GM23338 (cell line): ENCODE data around the gene ZNF775. TPM values are rescaled to one million over a fixed set of nuclear protein-coding genes. Genes with fewer than 3 reads are reported as not detected.
A peak's percentile ranks its signal among the peaks of the same experiment; 100 is the strongest.

Experiments
- ATAC-seq: fragments of 200-7000 bp; cut with Tn5 transposase; 3 replicates; pipeline ENCODE4 v1.9.1; 2020
- DNase-seq: peaks from one replicate; pipeline ENCODE4 v3.0.0-alpha.2; 2015; ENCODE audit warnings: low spot score
- H2AFZ ChIP-seq: fragments of 200-600 bp; sonication (generic); 2 replicates; pipeline ENCODE4 v1.8.0; 2016; ENCODE audit warnings: antibody characterized with exemption, mild to moderate bottlenecking, moderate library complexity
- H3F3A ChIP-seq: fragments of 200-600 bp; sonication (generic); replicated peaks from 2 replicates; pipeline ENCODE4 v1.8.0; 2017; ENCODE audit warnings: antibody characterized with exemption, mixed run types, low read depth
- H3K27ac ChIP-seq: fragments of 200-600 bp; sonication (generic); 2 replicates; pipeline ENCODE4 v1.6.1; 2016; ENCODE audit warnings: low read depth
- H3K27me3 ChIP-seq: fragments of 200-600 bp; sonication (generic); 2 replicates; pipeline ENCODE4 v1.8.0; 2016; ENCODE audit warnings: mild to moderate bottlenecking, mixed run types, moderate library complexity; ENCODE audit not compliant: insufficient read depth
- H3K36me3 ChIP-seq: fragments of 200-600 bp; sonication (generic); 2 replicates; pipeline ENCODE4 v1.8.0; 2016; ENCODE audit warnings: mild to moderate bottlenecking; ENCODE audit not compliant: insufficient read depth
- H3K4me1 ChIP-seq: fragments of 200-600 bp; sonication (generic); 2 replicates; pipeline ENCODE4 v1.8.0; 2016; ENCODE audit warnings: mild to moderate bottlenecking, moderate library complexity; ENCODE audit not compliant: insufficient read depth
- H3K4me2 ChIP-seq: fragments of 200-600 bp; sonication (generic); 2 replicates; pipeline ENCODE4 v1.7.1; 2017; ENCODE audit warnings: mixed run types
- H3K4me3 ChIP-seq: fragments of 200-600 bp; sonication (generic); 2 replicates; pipeline ENCODE4 v1.6.1; 2016; ENCODE audit warnings: mixed run types
- H3K79me2 ChIP-seq: fragments of 200-600 bp; sonication (generic); replicated peaks from 2 replicates; pipeline ENCODE4 v1.8.0; 2017; ENCODE audit warnings: mild to moderate bottlenecking; ENCODE audit not compliant: insufficient read depth
- H3K9me2 ChIP-seq: fragments of 200-600 bp; sonication (generic); 2 replicates; pipeline ENCODE4 v1.8.0; 2017; ENCODE audit not compliant: insufficient read depth
- H4K20me1 ChIP-seq: fragments of 200-600 bp; sonication (generic); replicated peaks from 2 replicates; pipeline ENCODE4 v1.8.0; 2017; ENCODE audit warnings: mild to moderate bottlenecking; ENCODE audit not compliant: insufficient read depth
- H3K27ac Mint-ChIP-seq: 2 replicates; pipeline ENCODE4 v1.8.0; 2020; ENCODE audit warnings: inconsistent platforms, mild to moderate bottlenecking, moderate library complexity, mixed read lengths
- H3K27me3 Mint-ChIP-seq: 3 replicates; pipeline ENCODE4 v1.8.0; 2022; ENCODE audit warnings: low read depth, mild to moderate bottlenecking, moderate library complexity, mixed read lengths, inconsistent platforms; ENCODE audit not compliant: insufficient read depth, poor library complexity
- H3K36me3 Mint-ChIP-seq: 3 replicates; pipeline ENCODE4 v1.8.0; 2021; ENCODE audit warnings: low read depth, mild to moderate bottlenecking, inconsistent platforms, moderate library complexity, mixed read lengths
- H3K4me1 Mint-ChIP-seq: 3 replicates; pipeline ENCODE4 v1.8.0; 2020; ENCODE audit warnings: mild to moderate bottlenecking, inconsistent platforms, mixed read lengths
- H3K4me3 Mint-ChIP-seq: 3 replicates; pipeline ENCODE4 v1.8.0; 2021; ENCODE audit warnings: moderate library complexity, mild to moderate bottlenecking, inconsistent platforms, mixed read lengths
- H3K9me3 Mint-ChIP-seq: 3 replicates; pipeline ENCODE4 v1.8.0; 2020; ENCODE audit warnings: moderate library complexity, mild to moderate bottlenecking, inconsistent platforms, mixed read lengths
- CREB1 ChIP-seq: fragments of 250-450 bp; sonication (Bioruptor Pico); IDR thresholded peaks from 2 replicates; pipeline ENCODE4 v1.5.0; 2020; ENCODE audit warnings: low read depth, mild to moderate bottlenecking, moderate library complexity
- EZH2 ChIP-seq: fragments of 200-600 bp; sonication (generic); IDR thresholded peaks from one replicate; pipeline ENCODE4 v1.8.0; 2017; ENCODE audit warnings: antibody characterized with exemption, mild to moderate bottlenecking, low read depth; ENCODE audit not compliant: unreplicated experiment
- EZH2phosphoT487 ChIP-seq: fragments of 200-600 bp; sonication (generic); IDR thresholded peaks from one replicate; pipeline ENCODE4 v1.8.1; 2018; ENCODE audit warnings: antibody characterized with exemption; ENCODE audit not compliant: unreplicated experiment
- JUNB ChIP-seq: IDR thresholded peaks from one replicate; pipeline ENCODE4 v1.6.1; 2016; ENCODE audit warnings: antibody characterized with exemption; ENCODE audit not compliant: unreplicated experiment
- NANOG ChIP-seq: IDR thresholded peaks from 2 replicates; pipeline ENCODE4 v1.6.1; 2016; ENCODE audit warnings: antibody characterized with exemption, borderline replicate concordance
- POLR2AphosphoS5 ChIP-seq: IDR thresholded peaks from 2 replicates; pipeline ENCODE4 v1.6.1; 2016; ENCODE audit warnings: antibody characterized with exemption, low read depth
- STAT1 ChIP-seq: IDR thresholded peaks from one replicate; pipeline ENCODE4 v1.6.1; 2016; ENCODE audit warnings: antibody characterized with exemption; ENCODE audit not compliant: unreplicated experiment
- ZNF114 ChIP-seq: fragments of 250-450 bp; sonication (Bioruptor Pico); IDR thresholded peaks from 2 replicates; pipeline ENCODE4 v1.5.0; 2020; ENCODE audit warnings: mild to moderate bottlenecking, moderate library complexity
- ZNF331 ChIP-seq: fragments of 250-450 bp; sonication (Bioruptor Pico); IDR thresholded peaks from 2 replicates; pipeline ENCODE4 v1.5.0; 2020; ENCODE audit warnings: low read depth, mild to moderate bottlenecking, moderate library complexity
- polyA plus RNA-seq: library from polyadenylated mRNA; unstranded; fragments of >200 nt; fragmentation: Nextera tagmentation; extraction: Ambion mirVana; gene quantifications from 2 replicates; pipeline ENCODE4 v1.2.1, GENCODE V29; 2016
- total RNA-seq: library from RNA; depleted of rRNA; stranded (reverse); fragments of >200 nt; shearing (Covaris generic); gene quantifications from 2 replicates; pipeline ENCODE4 v1.2.3, GENCODE V29; 2014
- TF ChIP-seq, protein P1 (sequence below): IDR thresholded peaks from 2 replicates; pipeline ENCODE4 v1.6.1; 2016; ENCODE audit warnings: antibody characterized with exemption
- TF ChIP-seq, protein P2 (sequence below), 2 experiments: fragments of 200-600 bp in 1 of 2; sonication (generic) in 1 of 2; conservative IDR thresholded peaks; 2 replicates each; pipeline versions ENCODE4 v1.5.1 to v1.6.1; 2016 to 2017; ENCODE audit warnings: antibody characterized with exemption in 2 of 2, low read depth in 2 of 2, mild to moderate bottlenecking in 2 of 2, moderate library complexity in 1 of 2

The ZNF775 gene
- total and polyA plus RNA-seq, 2 experiments from 2014 or later = 4.5 to 38.2 TPM

DNA sequence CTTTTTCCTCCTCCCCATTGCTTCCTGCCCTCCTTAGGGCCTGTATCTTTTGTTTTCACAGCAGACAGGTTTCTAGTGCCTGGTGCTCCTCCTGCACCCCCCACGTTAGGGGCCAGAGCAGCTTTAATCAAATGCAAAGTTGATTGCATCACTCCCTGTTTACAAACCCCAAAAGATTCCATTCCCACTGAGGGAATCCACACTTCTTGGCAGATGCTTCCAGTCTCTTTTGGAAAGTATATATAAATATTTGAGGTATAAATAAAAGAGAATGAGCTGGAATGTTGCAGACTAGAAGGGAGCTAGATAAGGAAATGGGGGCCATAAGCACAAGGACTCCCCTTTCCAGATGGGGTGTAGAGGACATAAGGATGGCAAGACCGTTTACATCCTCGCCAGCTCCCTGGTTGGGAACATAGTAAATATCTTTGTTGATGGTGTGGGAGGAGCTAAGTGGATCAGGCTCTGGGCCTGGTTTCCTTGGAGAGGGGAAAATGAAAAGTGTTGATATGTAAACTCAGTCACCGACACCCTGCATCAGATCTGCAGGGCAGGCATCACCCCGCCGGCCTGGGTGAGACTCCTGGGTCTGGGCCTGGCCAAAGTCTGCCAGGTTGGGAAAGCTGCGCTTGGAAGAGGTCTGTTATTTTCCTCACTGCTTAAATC lies 43.9 kb upstream of the ZNF775 start:
- H3K4me3 ChIP-seq = peak overlapping the region; percentile 5; the same call in 1 of the 2 replicates
- H3K9me2 ChIP-seq = no peaks in the 10 kb centered on the region
- H3K4me1 ChIP-seq = peaks cover 39% of the 10 kb centered on the region
- H3K27me3 Mint-ChIP-seq = peaks cover 25% of the 10 kb centered on the region
- no peaks in the 10 kb centered on the region for H3K27me3 ChIP-seq
- H3K27ac Mint-ChIP-seq = peak overlapping the region; percentile 96
- no peaks in the 10 kb centered on the region; the same call in 1 of the 2 replicates for H4K20me1 ChIP-seq
- DNase-seq = peak; percentile 88
- H3K36me3 ChIP-seq = peaks cover 10% of the 10 kb centered on the region
- peaks cover 69% of the 10 kb centered on the region for H3K4me1 Mint-ChIP-seq
- H3K4me3 Mint-ChIP-seq = peak overlapping the region; percentile 47
- H3K9me3 Mint-ChIP-seq = no peaks in the 10 kb centered on the region; the same call in 2 of the 3 replicates
- peaks cover 38% of the 10 kb centered on the region for H3K79me2 ChIP-seq
- TF ChIP-seq, protein P1, sequence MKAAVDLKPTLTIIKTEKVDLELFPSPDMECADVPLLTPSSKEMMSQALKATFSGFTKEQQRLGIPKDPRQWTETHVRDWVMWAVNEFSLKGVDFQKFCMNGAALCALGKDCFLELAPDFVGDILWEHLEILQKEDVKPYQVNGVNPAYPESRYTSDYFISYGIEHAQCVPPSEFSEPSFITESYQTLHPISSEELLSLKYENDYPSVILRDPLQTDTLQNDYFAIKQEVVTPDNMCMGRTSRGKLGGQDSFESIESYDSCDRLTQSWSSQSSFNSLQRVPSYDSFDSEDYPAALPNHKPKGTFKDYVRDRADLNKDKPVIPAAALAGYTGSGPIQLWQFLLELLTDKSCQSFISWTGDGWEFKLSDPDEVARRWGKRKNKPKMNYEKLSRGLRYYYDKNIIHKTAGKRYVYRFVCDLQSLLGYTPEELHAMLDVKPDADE = 0 out of 2 replicates have a peak, but pooled peaks have one; percentile 20
- TF ChIP-seq JUNB (no peak), ZNF331 (CRISPR knock-in tag) (no peak), NANOG (peak; percentile 61; the same call in 1 of the 2 replicates), CREB1 (CRISPR knock-in tag) (peak; percentile 47; the same call in 1 of the 2 replicates), POLR2AphosphoS5 (peak; percentile 58; the same call in 1 of the 2 replicates), ZNF114 (no peak), STAT1 (no peak), EZH2 (no peak), EZH2phosphoT487 (no peak)
- TF ChIP-seq, protein P2, sequence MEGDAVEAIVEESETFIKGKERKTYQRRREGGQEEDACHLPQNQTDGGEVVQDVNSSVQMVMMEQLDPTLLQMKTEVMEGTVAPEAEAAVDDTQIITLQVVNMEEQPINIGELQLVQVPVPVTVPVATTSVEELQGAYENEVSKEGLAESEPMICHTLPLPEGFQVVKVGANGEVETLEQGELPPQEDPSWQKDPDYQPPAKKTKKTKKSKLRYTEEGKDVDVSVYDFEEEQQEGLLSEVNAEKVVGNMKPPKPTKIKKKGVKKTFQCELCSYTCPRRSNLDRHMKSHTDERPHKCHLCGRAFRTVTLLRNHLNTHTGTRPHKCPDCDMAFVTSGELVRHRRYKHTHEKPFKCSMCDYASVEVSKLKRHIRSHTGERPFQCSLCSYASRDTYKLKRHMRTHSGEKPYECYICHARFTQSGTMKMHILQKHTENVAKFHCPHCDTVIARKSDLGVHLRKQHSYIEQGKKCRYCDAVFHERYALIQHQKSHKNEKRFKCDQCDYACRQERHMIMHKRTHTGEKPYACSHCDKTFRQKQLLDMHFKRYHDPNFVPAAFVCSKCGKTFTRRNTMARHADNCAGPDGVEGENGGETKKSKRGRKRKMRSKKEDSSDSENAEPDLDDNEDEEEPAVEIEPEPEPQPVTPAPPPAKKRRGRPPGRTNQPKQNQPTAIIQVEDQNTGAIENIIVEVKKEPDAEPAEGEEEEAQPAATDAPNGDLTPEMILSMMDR (conservative IDR thresholded peaks at IDR 0.05; ENCODE audit: low read depth in 2 of 2) = no peak
- peak overlapping the region; percentile 54 for H3K4me2 ChIP-seq
- peaks cover 28% of the 10 kb centered on the region for H3F3A ChIP-seq
- H3K27ac ChIP-seq = peak overlapping the region; percentile 86
- no peak overlapping the region for H2AFZ ChIP-seq
- H3K36me3 Mint-ChIP-seq = peaks cover 77% of the 10 kb centered on the region
- ATAC-seq = peak; percentile 64

DNA sequence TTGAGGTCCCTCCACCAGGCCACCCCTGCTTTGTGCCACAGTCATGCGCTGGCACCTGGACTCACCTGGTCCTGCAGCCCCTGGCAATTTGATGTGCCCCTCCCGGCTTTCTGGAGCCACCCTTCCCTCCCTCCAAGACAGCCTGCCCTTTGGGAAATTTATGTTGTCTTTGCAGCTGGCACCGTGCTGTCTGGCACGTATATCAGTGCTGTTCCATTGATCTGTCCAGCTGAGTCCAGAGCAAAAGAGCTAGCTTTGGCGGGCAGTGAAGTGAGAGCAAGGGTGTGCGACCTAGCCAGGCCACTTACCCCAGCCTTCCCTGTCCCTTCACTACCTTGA lies 43.4 kb upstream of the ZNF775 start:
- Mint-ChIP-seq H3K36me3 (peaks cover 77% of the 10 kb centered on the region), H3K4me1 (peaks cover 65% of the 10 kb centered on the region), H3K4me3 (peak overlapping the region; percentile 47; the same call in 2 of the 3 replicates), H3K27me3 (peaks cover 26% of the 10 kb centered on the region), H3K27ac (peak overlapping the region; percentile 96), H3K9me3 (no peaks in the 10 kb centered on the region; the same call in 2 of the 3 replicates)
- Histone ChIP-seq H3K36me3 (peaks cover 10% of the 10 kb centered on the region), H3K4me3 (peak overlapping the region; percentile 5; the same call in 1 of the 2 replicates), H3K27me3 (no peaks in the 10 kb centered on the region), H3K79me2 (peaks cover 34% of the 10 kb centered on the region), H3K4me1 (peaks cover 36% of the 10 kb centered on the region), H2AFZ (no peak overlapping the region), H3F3A (peaks cover 28% of the 10 kb centered on the region), H4K20me1 (no peaks in the 10 kb centered on the region; the same call in 1 of the 2 replicates), H3K27ac (peak overlapping the region; percentile 86), H3K9me2 (no peaks in the 10 kb centered on the region), H3K4me2 (peak overlapping the region; percentile 54)
- DNase-seq (no peak), ATAC-seq (no peak)
- no peak for TF ChIP-seq EZH2phosphoT487
- no peak for TF ChIP-seq CREB1 (CRISPR knock-in tag)
- TF ChIP-seq, protein P2 (conservative IDR thresholded peaks at IDR 0.05; ENCODE audit: low read depth in 2 of 2) = no peak
- no peak for TF ChIP-seq POLR2AphosphoS5
- no peak for TF ChIP-seq ZNF114
- TF ChIP-seq JUNB = no peak
- TF ChIP-seq EZH2 = no peak
- no peak for TF ChIP-seq ZNF331 (CRISPR knock-in tag)
- no peak for TF ChIP-seq NANOG
- TF ChIP-seq, protein P1 = no peak
